Endometrium (tissue), 2 donors: Measurements from ENCODE around the gene APCDD1.

Source experiments
- FAIRE-seq: peaks from 2 replicates; lab custom pipeline; 2012; peaks lifted over from hg19 to GRCh38; lab: Jason Lieb, UNC
- donor health status: control.
- donor health status: control.

The APCDD1 gene

DNA sequence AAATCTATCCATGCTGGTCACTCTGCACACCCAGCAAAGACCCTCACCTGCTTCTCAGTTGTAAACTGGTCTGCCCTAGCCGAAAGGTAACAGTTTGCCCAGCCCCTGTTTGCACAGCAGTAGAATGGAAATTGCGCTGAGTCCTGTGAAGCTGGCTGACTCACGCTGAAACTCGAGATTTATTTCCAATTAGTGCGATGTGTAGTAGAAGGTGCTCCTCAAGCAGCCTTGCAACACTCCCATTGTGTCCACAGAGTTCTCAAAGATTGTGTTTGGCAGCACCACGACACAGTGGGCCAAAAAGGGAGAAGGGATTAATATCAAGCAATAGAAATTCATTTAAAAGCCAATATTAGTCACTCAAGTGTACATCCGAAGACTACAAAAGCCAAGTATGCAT, 21.7 kb upstream of the APCDD1 start:
- FAIRE-seq = no peak

DNA sequence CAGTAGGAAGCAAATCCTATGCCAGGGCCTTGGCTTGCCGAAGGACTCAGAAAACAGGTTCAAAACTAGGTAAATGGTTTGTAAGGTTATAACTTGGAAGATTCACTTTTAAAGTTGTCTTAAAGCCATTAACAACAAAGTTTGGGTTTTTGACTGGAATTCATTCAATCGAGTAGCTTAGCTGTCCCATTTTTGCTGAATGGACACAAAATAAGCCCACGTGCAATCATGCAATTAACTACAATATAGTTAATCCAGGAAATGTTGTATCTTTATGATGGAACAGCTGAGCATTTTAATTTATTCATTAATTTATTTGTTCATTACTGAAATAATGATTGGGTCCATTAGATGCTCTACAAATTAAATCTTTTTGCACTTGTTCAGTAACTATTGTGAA, 18.3 kb upstream of the APCDD1 start:
- no peak for FAIRE-seq

DNA sequence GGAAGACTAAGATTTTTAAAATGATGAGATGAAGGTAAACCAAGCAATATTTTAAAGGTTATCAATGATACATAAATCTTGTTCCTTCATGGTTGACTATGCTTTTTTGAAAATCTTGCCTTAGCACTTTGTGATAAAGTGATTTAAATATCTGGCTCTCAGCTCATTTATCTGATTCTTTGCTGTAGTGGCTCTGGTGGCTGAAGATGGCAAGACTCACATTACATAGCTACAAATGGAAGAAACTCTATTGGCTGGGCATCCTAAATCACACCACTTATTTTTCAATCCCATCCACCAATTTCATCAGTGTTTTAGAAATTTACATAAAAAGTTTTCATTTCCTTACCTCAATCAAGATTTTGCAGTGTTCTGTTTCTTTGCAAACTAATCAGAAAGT, 16.6 kb upstream of the APCDD1 start:
- FAIRE-seq = no peak

DNA sequence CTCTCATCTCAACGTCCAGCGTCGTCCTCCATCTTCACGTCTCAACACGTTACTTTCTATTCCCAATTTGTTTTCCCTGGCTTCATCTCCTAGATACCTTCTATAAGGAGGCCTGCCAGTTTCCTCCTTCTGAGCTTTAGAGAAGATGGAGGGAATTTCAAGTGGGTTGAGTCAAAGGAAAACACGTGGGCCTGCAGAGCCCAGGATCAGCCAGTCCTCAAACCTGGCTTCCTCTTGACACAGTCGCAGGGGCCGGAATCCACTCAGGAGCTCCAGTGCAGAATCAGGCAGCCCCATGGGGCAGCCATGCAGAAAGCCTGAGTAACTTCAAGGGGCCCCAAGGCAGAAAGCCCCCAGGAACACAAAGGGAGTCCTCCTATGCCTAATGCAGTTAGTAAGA, 14.5 kb upstream of the APCDD1 start:
- FAIRE-seq = no peak

DNA sequence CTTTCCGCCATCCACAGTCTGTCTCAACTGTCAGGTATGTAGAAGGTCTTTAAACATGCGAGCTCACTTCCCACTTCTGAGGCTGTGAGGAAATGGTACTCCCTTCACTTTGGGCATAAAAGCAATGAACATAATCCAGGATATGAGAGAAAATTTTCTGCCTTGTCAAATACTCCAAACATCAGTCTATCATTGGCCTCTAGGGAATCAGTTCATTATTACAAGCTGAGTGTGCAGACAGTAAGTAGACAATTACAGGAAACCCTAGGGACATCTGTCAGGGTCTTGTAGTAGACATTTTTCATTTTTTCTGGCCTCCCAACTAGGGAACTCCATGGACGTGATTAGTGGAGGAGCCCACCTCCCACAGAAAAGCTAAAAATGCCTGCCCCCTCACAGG, 13.6 kb upstream of the APCDD1 start:
- FAIRE-seq = no peak

DNA sequence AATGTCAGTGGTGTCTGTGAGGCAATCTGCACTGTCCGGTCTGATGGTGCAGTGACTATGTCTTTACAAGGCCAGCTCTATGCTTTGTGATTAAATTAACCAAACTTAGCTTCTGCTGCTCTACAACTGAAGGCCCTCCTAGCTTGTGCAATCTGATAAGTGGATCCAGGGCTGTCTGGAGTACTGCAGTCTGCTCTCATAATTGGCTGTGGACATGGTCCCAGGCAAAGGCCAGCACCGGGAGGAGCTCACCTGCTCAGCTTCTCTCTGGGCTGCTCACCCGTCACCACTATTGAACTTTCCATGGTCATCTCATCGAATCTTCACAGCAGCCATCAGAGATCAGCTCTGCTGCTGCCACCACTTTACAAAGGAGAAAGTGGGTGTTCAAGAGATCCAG, 13.0 kb upstream of the APCDD1 start:
- FAIRE-seq = no peak

DNA sequence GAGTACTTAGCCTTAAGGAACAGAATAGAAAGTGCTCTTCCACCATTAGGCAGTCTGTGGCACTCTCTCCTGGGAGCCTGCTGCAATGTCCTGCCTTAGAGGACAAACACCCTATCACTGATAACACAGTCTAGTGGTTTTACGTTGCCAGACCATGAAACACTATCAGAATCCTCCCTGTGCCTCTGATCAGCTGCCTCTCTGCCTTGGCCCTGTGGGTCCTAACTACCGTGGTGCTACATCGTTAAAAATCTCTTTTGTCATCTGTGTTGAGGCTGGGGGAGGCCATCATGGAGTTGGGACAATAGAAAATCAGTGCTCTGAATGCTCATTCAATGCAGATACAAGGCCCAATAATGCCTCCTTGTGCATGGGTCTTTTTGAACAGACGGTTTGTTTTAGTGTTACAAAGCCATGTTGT, 11.9 kb upstream of the APCDD1 start:
- FAIRE-seq = no peak

DNA sequence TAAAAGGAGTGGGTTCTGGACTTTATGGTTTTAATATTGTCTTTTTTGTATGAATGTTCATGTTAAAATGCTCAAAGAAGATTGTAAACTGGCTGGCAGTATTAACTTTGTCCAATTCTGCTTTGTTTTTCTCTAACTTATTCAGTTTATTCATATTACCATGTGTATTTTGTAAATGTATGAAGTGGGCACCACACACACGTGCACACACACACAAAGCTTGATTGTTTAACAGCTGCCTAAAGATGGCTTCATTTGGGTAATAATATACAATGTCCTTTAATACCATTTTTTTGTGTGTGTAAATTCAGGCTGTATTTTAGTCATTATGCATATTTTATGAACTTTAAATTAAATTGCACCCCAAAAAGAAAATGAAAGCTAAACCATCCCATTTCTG, 11.4 kb upstream of the APCDD1 start:
- no peak for FAIRE-seq

DNA sequence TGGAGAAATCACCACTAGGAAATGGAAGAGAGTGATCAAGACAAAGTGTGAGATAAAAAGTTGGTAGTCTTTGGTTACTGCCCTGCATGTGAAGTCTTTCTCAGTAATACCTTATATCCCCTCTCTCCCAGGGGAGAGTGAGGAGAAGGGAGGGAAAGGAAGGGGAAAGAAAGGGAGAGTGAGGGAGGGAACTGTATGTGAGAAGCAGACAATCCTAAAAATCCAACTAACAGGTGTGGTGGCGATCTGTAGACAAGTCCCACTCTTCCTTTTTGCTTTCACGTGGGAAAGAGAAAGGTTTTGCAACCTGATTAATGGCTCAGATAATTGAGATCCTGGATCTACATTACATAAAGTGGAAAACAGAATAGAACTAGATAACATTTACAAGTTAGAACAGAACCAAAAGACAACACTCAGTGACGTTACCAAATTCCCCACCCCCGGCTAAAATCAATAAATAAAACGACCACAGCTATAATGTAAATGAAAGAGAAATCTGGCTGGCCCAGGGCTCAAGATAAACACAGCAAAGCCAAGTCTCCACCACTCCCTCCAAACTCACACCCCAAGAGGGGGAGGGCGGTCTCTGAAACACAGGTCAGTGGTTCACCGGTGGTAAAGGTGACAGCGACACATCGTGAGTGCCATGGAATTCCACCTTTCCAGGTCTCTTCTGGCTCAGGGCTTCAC, 10.0 kb upstream of the APCDD1 start:
- no peak for FAIRE-seq

DNA sequence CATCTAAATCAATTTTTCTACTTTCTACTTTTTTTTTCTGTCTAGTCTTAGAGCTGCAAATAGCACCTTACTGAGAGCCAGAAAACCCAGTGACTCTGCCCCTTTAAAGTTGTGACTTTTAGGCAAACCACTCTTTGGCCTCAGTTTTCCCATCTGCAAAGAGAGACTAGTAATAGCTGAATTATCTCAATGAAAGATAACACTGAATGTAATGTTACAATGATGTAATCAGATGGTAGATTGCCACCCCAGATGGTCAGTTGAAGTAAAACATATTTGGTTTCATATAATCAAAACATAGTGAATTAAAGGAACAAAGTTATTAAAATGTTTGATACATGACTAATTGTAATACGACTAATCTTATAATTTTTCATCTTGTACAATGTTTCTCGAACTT, 5.0 kb upstream of the APCDD1 start:
- FAIRE-seq = no peak

DNA sequence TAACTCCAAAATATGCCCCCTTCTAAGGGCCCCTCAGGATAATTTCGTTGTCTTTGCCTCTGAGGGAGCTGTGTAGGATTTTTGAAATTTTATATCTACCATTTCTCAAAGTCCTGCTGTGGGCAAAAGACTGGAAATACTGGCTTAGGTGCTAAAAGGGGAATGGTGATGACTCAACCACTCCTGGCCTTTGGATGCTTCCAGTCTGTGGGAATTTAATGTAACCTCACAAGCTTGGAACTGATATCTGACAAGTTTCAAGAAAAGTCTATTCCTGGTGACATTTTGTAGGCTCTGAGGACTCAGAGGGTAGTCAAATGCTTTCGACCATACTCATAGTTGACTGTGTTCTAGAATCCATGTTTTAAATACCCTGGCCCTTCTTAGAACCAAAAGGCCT, 3.4 kb upstream of the APCDD1 start:
- FAIRE-seq = no peak

DNA sequence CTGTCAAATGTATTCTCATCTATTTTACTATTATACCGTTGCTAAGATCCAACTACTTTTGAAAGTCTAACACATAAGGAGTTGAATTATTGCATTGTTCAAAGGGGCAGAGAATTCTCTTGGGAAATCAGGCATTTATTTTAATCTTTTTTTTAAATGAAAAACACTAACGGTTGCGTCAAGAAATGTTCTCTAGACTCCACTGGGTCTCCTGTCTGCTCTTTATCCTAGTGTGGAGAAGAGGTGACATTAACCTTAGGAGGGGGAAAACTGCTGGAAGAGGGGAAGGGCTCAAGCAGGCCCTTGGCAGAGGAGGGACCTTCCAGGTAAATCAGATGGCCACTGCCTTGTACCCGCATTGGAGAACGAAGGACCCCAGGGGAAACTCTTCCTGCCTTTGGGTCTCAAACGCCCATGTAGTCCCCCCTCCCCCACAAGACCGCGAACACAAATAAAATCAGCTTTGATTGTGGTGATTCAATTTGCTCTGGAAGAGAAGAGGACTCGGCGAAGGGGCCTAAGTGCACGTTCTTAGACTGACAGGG, 1.1 kb upstream of the APCDD1 start:
- FAIRE-seq = no peak

DNA sequence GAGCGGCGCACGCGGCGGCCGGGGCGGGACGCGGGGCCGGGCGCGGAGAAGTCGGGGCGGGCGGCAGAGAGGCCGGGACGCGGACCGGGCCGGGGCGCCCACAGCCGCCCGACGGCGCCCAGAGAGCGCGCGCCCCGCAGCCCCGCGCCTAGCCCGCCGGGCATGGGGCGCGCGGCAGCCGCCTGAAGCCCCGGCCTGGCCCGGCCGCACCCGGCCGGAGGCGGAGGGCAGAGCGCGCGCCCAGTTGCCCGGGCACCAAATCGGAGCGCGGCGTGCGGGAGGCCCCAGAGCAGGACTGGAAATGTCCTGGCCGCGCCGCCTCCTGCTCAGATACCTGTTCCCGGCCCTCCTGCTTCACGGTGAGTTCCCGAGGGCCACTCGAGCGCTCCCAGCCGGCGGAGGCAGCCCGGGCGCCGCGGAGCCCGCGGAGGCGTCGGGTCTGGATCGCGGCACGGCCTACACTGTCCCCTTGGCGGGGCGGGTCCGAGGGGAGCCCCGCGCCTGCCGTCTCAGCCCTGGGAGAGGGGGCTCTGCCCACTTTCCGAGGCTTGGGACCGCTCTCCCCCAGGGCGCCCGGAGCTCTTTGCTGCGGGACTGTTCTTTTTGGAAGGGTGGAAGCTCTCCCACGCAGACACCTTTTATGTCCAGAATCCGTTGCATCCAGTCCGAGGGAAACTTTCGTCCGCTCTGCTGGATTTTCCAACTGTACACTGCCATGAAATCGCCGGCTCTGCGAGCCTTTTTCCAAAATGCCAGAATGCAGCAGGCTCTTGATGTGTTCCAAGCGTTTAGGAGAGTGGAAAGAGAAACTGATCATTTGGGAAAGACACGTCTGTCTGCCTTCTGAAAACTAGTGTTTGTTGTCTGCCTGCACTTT, 484 bp downstream of the APCDD1 start:
- no peak for FAIRE-seq

DNA sequence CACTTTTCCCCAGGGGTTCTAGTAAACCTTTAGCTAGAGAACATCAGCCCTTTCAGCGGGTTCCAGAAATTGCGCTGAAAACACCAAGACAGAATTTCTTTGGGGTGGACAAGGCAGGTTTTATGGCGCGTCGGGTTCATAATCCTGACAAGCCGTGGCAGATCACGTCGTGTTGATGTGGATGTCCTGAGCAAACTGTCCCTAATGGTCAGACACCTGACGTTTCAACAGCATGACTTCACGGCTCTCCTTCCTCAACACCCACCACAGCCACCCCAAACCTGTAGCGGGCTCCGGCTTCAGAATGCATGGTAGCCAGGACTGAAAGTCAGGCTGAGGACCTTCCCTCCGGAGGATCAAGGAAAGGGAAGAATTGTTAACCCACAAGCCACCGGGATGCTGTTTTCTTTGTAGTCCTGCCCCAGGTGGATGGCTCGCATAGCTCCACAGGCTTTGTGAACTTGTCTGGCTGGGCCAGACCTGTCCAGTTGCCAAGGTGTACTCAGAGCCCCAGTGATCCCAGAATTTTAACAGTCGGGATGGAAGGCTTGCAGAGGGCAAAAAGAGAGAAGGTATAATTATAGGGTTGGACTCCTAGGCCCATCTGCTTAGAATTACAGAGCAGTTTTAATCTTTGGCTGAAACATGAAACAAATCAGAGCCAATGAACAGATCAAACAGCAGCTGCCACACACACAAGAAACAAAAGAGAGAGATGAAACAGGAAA, 1.5 kb downstream of the APCDD1 start:
- FAIRE-seq = no peak

DNA sequence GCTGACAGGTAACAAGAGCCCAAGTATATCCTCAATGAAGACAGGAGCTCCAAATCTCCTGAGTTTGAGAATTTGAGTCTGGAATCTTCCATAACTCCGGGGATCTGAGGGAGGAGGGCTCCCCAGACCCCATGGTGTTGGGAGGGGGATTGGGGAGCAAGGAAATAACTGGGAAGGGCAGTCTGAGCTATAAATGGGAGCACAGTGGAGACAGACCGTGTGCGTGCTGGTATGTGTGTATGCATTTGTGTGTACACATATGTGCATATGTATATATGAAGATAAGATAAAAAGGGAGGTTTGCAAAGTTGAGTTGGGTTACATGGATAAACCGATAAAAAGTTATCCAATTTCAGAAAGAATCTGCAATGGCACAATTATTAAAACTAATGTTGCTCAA, 2.3 kb downstream of the APCDD1 start:
- no peak for FAIRE-seq

DNA sequence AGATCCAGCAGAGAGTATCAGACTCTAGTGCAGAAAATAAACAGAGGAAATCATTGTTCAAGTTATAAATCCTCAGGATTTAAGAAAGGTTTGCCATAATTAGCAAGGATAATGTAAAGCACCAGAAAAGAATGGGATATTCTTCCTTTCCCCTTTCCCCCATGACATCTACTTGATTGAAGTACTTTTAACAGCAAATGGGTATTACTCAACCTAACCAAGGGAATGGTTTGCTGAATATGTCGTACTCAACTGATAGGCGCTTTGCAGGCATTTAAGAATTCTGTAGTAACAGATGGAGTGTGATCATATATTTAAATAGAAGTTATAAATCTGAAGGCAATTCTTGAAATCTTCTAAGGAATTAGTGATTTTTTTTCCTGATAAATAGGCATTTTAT, 2.7 kb downstream of the APCDD1 start:
- FAIRE-seq = no peak

DNA sequence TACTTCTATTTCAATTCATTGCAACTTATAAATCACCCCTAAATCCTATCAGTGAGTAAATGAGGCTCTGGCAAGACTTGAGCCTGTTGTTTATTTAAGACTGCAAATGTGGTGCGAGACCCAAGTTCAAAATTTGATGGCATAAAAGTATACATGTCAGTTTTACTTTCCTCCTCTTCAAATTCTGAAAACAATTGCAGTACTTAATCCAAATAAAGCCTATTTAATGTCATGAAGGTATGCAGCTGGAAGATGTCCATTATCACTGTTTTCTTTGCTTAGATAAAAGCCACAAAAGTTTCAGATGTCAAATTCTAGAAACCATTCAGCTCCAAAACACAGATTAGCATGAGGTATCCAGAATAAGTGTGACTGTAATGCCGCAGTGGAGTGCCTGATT, 3.3 kb downstream of the APCDD1 start:
- FAIRE-seq = peak; percentile 69

DNA sequence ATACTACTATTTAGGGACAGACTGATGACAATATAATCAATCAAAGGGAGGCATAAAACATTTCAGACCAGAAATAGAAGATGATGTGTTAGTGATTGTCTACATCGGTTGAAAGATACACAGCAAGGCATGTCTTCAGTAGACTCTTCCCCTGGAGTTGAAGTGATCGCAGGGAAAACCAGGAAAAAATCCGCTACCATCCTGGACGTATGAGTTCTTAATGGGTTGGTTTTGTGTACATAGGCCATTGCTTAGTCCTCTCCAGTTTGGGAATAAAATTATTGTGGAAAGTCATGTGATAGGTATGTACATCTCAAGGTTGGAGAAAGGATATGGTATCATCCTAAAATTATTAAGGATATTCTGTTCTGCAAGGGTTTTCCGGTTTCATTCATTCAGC, 4.3 kb downstream of the APCDD1 start:
- FAIRE-seq = no peak

DNA sequence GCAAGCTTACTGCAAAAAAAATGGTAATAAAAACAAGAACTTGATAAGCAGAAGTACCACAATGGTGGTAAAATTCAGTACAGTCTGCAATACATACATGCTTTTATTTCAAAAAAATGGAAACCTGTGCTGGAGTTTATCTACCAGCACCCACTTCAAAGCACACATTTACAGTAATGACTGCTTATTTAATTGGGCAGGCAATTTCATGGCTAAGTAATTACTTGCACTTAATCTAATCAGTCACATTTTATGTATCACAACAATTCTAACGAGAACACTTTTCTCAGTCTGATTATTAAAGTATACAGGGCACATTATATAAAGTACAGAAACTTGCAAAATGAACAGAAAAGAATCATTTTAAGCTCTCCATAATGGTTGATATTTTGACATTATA, 5.2 kb downstream of the APCDD1 start:
- no peak for FAIRE-seq

DNA sequence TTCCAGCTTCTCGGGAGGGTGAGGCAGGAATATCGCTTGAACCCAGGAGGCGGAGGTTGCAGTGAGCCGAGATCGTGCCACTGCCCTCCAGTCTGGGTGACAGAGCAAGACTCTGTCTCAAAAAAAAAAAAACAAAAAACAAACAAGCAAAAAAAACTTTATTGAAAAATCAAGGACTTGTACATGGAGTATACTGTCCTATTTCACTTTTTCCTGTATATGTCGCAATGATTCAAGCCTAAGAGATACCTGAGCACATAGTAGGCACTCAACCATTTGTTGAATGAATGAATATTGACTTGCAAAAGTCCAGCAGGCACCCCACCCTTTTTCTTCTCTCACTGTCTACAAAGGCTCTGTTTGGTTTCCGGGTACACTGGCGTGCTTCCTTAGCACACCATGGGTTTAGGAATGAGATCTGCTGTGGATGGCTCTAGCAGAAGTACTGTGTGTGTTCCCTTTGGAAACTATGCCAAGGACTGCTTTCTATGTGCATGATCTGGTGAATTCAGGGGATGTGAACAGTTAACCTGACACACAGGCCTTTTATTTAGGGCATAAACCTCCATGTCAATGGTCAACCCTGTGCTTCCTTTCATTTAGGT, 6.1 kb downstream of the APCDD1 start:
- no peak for FAIRE-seq

DNA sequence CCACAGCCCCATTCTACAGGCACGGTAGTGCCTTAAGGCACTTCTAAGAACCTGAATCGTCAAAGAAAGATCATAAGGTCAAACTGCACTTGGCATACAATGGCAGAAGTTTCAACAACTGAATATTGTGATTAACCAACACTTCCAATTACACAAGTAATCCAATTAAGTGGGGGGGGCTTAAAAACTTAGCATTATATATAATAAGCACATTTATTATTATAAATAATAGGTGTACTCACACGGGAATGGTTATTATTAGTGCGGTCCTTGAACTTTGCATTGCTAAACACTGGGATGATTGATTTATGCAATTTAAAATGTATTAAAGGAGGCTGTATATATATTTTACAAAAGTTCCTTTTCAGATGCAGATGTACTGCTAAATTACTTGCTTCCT, 7.6 kb downstream of the APCDD1 start:
- no peak for FAIRE-seq

DNA sequence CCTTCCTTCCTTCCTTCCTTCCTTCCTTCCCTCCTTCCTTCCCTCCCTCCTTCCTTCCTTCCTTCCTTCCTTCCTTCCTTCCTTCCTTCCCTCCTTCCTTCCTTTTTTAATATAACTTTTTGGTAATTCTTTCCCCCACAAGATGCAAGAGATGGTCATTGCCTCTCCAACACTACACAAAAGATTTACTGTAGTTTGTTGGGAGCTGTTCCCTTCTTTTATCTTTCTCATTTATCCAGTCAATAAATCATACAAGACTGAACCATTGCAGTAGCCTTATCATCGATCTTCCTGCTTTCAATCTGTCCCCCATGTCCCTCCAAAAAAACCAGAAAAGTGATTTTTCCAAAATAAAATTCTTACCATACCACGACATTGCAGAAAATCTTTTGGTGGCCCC, 8.2 kb downstream of the APCDD1 start:
- no peak for FAIRE-seq
